Panc1 (cell line): ENCODE measurements around the gene KRT2. TPM values are rescaled to one million over a fixed set of nuclear protein-coding genes. Genes with fewer than 3 reads are reported as not detected.

Source experiments
- ATAC-seq: fragments of 200-7000 bp; cut with Tn5 transposase; 2 replicates; pipeline ENCODE4 v1.9.1; 2020; ENCODE audit warnings: mild to moderate bottlenecking, moderate library complexity
- BruUV-seq: library from RNA; stranded (reverse); fragments of 400-500 nt; replicated peaks from 2 replicates; lab custom pipeline; 2021; lab: Mats Ljungman, UMichigan
- CTCF ChIA-PET: fragments of 300-600 bp; sonication (Branson Sonifier 250); formaldehyde crosslinking; loops from one replicate; lab custom pipeline; 2022; ENCODE audit warnings: antibody characterized with exemption; lab: Charles Lee
- POLR2A ChIA-PET: fragments of 300-600 bp; sonication (Branson Sonifier 250); formaldehyde crosslinking; loops from one replicate; lab custom pipeline; 2022; ENCODE audit warnings: antibody characterized with exemption; lab: Charles Lee
- DNase-seq: peaks from one replicate; pipeline ENCODE4 v3.0.0-alpha.2; 2010; ENCODE audit warnings: low read depth, low spot score
- H3K27ac ChIP-seq: 2 replicates; pipeline ENCODE4 v1.5.1; 2011; ENCODE audit warnings: mild to moderate bottlenecking, low read length, inconsistent platforms
- H3K27me3 ChIP-seq: fragments of 200-500 bp; sonication (Bioruptor generic); 2 replicates; pipeline ENCODE4 v1.6.0; 2014; ENCODE audit warnings: low read length, inconsistent platforms; ENCODE audit not compliant: control insufficient read depth, insufficient read depth
- H3K36me3 ChIP-seq: fragments of 200-500 bp; sonication (Bioruptor generic); 2 replicates; pipeline ENCODE4 v1.5.1; 2014; ENCODE audit warnings: inconsistent platforms, mild to moderate bottlenecking, low read length, moderate library complexity; ENCODE audit not compliant: control insufficient read depth, insufficient read depth
- H3K4me1 ChIP-seq: 2 replicates; pipeline ENCODE4 v1.5.1; 2011; ENCODE audit warnings: inconsistent platforms, mild to moderate bottlenecking, low read length, moderate library complexity; ENCODE audit not compliant: control insufficient read depth, insufficient read depth
- H3K4me3 ChIP-seq, 2 experiments: 2 replicates each; pipeline ENCODE4 v1.5.1; 2011 to 2012; ENCODE audit warnings: low read depth in 2 of 2, low read length in 2 of 2, mild to moderate bottlenecking in 2 of 2, inconsistent platforms in 1 of 2, moderate library complexity in 1 of 2
- H3K9me3 ChIP-seq: fragments of 200-500 bp; sonication (Bioruptor generic); 2 replicates; pipeline ENCODE4 v1.5.1; 2014; ENCODE audit warnings: low read depth, mild to moderate bottlenecking, inconsistent platforms, low read length, moderate library complexity; ENCODE audit not compliant: control insufficient read depth, insufficient read depth
- CTCF ChIP-seq: fragments of 450-650 bp; IDR thresholded peaks from 2 replicates; pipeline ENCODE4 v1.5.1; 2017; ENCODE audit warnings: mild to moderate bottlenecking
- POLR2AphosphoS5 ChIP-seq: IDR thresholded peaks from 2 replicates; pipeline ENCODE4 v1.6.1; 2012; ENCODE audit warnings: mild to moderate bottlenecking, low read depth, low read length, moderate library complexity
- REST ChIP-seq, 2 experiments: IDR thresholded peaks; 2 replicates each; pipeline ENCODE4 v1.6.1; 2011 to 2012; ENCODE audit warnings: low read depth in 2 of 2, control low read depth in 1 of 2, low read length in 1 of 2, mild to moderate bottlenecking in 1 of 2, moderate library complexity in 1 of 2; ENCODE audit not compliant: insufficient read depth in 1 of 2
- SIN3A ChIP-seq: IDR thresholded peaks from 2 replicates; pipeline ENCODE4 v1.6.1; 2012; ENCODE audit warnings: low read depth, mild to moderate bottlenecking, low read length, moderate library complexity, borderline replicate concordance; ENCODE audit not compliant: insufficient read depth
- TCF7L2 ChIP-seq: IDR thresholded peaks from 2 replicates; pipeline ENCODE4 v1.6.1; 2011; ENCODE audit warnings: mild to moderate bottlenecking, low read depth, low read length, inconsistent platforms
- in situ Hi-C: cut with HindIII; loops from 2 replicates; pipeline ENCODE4 v1.10.0; 2016; ENCODE audit warnings: low sequenced_read_pairs, low pct_unique_long_range_greater_than_20kb
- intact Hi-C: fragments of 100-400 bp; cut with micrococcal nuclease; formaldehyde crosslinking; loops from one replicate; pipeline ENCODE4 v1.10.0; 2022; ENCODE audit not compliant: unreplicated experiment
- total RNA-seq: library from RNA; stranded (reverse); gene quantifications from one replicate; pipeline ENCODE4 v1.2.1, GENCODE V29; 2021; ENCODE audit not compliant: unreplicated experiment

KRT2 gene
- total RNA-seq, 1 experiment from 2014 or later, result 0.33 TPM

GRCh38 chr12:52683575-52684300 lies 31.7 kb upstream of the KRT2 start:
- Histone ChIP-seq H3K9me3 (no peaks in the 10 kb centered on the region), H3K4me3 (no peak overlapping the region), H3K4me1 (no peaks in the 10 kb centered on the region), H3K27ac (no peak overlapping the region), H3K27me3 (peaks cover 31% of the 10 kb centered on the region), H3K36me3 (no peaks in the 10 kb centered on the region)
- ATAC-seq (no peak), DNase-seq (no peak)
- POLR2A ChIA-PET, result interaction anchor here (0.6 kb wide), 1 partner anchor 558 kb away, joined by 4 read pairs; no protein-coding TSS in a partner anchor
- intact Hi-C loops (no loop called here), in situ Hi-C loops (no loop called here)
- CTCF ChIA-PET, result no interaction called here
- BruUV-seq, result no TSS peak
- TF ChIP-seq REST (IDR thresholded peaks at IDR 0.05; ENCODE audit: insufficient read depth in 1 of 2, low read depth in 2 of 2, low read length in 1 of 2), result no peak
- TF ChIP-seq TCF7L2, result no peak

- Histone ChIP-seq H3K27ac (no peak overlapping the region), H3K4me3 (no peak overlapping the region), H3K36me3 (no peaks in the 10 kb centered on the region), H3K27me3 (peaks cover 36% of the 10 kb centered on the region), H3K9me3 (no peaks in the 10 kb centered on the region), H3K4me1 (no peaks in the 10 kb centered on the region)
- ChIA-PET CTCF (no interaction called here), POLR2A (no interaction called here)
- no peak for DNase-seq
- no peak for ATAC-seq
- BruUV-seq, result no TSS peak
- no peak for TF ChIP-seq SIN3A
- no peak for TF ChIP-seq POLR2AphosphoS5
- TF ChIP-seq REST (IDR thresholded peaks at IDR 0.05; ENCODE audit: insufficient read depth in 1 of 2, low read depth in 2 of 2, low read length in 1 of 2), result no peak
- no peak for TF ChIP-seq CTCF
- no peak for TF ChIP-seq TCF7L2
- intact Hi-C loops (no loop called here), in situ Hi-C loops (no loop called here)
These were observed 31.0 kb upstream of the KRT2 start for GRCh38 chr12:52682938-52683574.
